GM19395 (cell line): Measurements from ENCODE around the gene C4orf54.

ENCODE experiments used
- ATAC-seq: cut with Tn5 transposase; IDR thresholded peaks from one replicate; pipeline ENCODE4 v1.9.1; 2021; ENCODE audit warnings: mild to moderate bottlenecking, moderate library complexity; ENCODE audit not compliant: unreplicated experiment

C4orf54 gene

DNA sequence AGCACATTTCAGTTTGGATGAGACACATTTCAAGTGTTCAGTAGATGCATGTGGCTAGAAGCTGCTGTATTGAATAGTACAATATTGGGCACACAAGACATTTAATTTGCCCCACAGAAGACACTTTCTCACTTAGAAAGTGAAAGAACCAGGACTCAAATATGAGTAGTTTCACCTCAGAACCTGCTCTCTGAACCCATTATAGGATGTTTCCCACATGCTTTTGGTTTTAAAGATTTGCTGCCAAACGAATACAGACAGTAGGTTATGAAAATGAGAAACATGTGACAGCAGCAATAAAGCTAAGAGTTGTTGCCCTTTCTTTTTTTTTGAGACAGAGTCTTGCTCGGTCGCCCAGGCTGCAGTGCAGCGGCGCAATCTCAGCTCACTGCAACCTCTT, 32.3 kb downstream of the C4orf54 start:
- peak; percentile 72 for ATAC-seq

DNA sequence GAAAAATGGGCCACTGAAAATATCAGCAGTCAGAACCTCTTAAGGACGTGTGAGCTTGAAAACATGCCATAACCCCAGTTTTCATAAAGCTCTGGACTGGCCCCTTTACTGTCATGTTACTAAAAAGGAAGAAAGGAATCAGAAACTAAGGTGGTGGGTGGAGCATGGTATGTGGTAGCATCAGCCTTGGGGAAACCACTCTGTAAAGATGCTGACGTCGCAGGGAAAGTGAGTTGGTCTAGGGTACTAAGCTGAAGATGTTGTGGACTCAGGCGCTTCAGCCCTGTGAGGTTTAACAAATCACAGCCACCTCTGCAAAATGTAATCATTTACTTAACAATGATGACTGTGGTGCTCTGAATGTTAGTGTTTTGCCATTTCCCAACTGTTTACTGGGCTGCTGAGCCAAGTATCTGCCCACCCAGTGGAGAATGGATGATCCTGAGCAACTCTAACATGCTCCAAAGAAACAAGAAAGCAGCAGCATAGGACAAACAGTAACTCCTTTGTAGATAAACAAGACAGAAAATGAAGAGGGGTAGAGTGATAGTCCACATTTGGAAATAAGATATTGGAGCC, 33.4 kb downstream of the C4orf54 start:
- no peak for ATAC-seq

DNA sequence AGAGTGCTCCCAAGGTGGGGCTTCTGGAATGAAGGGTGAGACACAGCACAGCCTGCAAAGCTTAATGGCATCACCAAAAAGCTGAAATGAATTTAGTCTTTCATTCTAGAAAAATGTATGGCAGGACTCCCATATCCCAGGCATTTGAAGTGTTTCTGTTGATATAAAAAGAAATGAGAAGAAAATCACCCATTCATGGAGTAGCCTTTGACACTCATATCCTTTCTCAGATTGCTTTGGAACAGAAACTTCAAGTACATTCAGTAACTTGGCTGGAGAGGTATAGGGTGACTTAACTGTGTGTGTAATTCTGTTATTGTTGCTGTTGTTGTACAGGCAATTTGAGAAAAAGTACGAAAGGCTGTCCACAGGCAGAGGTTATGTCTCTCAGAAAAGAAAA, 35.3 kb downstream of the C4orf54 start:
- ATAC-seq = no peak

DNA sequence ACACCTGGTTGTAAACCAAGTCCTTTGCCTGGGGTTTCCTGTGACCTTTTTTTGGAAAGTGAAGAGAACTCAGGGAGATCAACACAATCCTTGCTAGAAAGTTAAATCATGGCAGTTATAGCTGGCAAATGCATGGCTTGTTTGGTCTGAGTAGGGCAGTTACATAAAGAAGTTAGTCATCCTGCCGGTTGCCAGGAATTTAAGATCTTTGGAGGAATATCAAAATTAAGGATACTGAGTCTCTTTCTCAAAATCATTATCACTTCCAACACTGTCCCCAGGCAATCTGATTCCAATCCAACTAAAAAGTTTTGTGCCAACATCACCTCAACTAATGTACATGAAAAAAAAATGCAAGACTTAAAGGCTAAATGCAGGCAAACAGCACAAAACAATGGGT, 40.3 kb downstream of the C4orf54 start:
- no peak for ATAC-seq

DNA sequence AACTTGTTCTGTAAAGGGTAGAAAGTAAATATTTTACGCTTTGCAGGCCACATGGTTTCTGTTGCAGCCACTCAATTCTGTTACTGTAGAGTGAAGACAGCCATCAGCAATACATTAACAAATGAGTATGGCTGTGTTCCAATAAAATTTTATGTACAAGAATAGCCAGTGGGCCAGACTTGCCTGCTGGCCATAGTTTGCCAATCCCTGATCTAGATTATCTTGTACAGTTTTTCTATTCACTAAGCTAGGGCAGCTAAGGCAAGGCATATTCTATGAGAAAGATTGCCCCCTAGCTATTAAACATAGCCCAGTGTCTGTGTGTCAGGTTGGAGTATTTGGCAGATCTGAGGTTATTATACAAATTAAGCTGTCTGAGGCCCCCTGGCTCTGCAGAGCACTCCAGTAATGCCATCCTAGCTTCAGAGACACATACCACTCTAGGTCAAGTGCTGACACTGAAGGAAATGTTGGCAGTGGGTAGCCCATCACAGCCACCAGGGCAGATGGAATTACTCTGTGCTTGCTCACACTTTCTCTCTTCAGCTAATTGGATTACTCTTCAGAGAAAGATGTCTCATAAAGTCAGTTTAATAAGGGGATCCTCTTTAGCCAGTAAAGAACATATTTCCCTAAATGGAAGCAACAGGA, 42.3 kb downstream of the C4orf54 start:
- no peak for ATAC-seq

DNA sequence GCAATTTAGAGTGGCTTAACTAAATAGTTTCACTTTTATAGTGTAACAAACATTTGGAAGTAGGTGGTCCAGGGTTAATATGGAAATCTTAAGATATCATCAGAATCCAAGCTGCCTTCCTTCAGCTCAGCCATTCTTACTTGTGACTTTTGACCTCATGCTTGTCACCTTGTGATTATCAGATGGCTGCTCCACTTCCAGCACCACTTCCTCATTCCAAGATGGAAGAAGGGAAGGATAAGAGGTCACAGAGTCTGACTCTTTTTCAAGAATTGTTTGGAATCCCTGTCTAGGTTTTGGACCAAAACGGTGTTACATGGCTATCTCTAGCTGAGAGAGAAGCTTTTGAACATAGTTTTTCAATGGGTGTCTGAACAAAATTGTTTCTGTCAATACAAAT, 43.1 kb downstream of the C4orf54 start:
- no peak for ATAC-seq

DNA sequence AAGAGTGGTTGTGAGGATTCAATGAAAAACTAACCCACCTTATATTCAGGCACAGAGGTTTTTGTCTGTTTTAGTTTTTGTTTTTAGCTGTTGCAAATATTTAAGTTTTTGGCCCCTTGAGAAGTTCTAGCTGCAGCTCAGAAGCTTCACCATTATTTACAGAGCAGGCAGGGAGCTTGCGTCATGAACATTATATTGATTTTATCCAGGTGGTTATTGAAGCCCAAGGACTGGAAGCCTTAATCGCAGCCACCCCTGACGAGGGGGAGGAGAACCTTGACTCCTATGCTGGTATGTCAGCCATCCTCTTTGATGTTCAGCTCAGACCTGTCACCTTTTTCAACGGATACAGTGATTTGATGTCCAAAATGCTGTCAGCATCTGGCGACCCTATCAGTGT, 44.9 kb downstream of the C4orf54 start:
- no peak for ATAC-seq

DNA sequence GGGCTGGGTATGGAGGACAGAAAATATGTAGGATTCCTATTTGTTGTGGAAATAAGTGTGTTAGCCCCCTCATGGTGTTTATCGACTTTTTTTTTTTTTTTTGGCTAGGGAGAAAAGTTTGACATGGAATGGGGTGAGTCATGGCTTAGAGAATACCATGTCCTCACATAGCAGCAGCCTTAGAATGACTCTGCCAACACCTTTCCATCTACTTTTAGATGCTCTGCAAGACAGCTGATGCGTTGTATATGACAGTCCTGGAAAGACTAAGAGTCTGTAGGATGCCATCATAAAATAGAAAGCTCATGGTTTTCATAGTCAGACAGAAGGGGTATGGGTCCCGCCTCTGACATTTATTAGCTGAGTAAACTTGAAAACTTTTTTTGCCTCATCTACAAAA, 45.3 kb downstream of the C4orf54 start:
- no peak for ATAC-seq

DNA sequence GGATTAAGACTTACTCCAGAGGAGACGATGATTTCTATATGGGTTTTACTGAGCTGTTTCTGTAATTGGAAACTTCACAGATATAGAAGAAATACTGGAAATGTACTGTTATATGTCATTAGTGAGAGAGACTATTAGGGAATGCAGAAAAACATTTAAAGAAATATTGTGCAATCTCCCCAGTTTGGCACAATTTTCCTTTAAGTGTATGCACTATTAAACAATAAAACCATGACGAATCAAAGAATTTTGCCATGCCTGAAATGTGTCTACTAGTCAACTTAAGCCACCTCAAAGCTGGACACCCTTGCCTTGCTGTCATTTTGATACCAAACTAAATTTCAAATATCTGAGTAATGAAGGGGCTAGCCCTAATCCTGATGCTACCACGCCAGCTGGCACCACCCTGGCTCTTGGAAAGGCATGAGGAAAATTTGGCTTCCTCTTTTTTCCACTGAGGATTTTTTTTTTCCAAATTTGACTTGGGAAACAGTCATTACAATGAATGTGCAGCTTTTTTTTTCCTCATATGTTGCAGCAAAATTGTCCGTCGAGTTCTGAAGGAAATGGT, 46.9 kb downstream of the C4orf54 start:
- ATAC-seq = no peak

DNA sequence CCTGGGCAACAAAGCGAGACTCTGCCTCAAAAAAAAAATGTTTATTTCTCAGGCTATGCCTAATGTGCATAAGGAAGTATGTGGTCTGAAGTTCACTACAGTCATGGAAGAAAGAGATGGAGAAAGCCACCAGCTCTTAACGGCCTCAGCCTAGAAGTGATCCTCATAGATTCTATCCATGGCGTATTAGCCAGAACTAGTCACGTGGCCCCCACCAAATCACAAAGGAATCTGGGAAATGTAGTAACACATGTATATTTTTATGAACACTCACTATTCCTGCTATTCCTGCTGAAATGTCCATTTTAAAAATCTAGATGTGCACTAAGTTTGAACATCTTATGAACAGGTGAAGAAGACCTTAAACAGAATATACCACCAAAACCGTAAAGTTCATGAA, 49.2 kb downstream of the C4orf54 start:
- ATAC-seq = no peak
